ENCODE measurements around the gene HLA-DRA.

DNA sequence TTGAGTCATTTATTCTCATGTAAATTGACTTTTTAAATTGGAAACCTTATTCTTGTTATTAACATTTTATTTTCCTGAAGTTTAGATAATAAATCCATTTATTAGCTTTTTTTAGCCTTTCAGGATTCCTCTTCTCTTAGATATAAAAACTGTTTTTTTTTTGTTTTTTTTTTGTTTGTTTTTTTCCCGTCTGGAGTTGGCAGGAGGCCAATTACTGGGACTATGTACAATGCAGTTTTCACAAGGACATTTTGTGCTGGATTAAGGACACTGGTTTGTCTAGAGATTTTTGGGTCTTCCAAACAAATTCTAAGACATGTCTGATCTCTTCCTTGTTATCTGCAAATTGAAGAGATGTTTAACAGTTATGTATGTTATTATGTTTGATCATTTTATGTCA is 34.0 kb upstream of the HLA-DRA start:
- TF ChIP-seq, protein P1, sequence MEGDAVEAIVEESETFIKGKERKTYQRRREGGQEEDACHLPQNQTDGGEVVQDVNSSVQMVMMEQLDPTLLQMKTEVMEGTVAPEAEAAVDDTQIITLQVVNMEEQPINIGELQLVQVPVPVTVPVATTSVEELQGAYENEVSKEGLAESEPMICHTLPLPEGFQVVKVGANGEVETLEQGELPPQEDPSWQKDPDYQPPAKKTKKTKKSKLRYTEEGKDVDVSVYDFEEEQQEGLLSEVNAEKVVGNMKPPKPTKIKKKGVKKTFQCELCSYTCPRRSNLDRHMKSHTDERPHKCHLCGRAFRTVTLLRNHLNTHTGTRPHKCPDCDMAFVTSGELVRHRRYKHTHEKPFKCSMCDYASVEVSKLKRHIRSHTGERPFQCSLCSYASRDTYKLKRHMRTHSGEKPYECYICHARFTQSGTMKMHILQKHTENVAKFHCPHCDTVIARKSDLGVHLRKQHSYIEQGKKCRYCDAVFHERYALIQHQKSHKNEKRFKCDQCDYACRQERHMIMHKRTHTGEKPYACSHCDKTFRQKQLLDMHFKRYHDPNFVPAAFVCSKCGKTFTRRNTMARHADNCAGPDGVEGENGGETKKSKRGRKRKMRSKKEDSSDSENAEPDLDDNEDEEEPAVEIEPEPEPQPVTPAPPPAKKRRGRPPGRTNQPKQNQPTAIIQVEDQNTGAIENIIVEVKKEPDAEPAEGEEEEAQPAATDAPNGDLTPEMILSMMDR (conservative IDR thresholded peaks at IDR 0.05; ENCODE audit: low read length) = no peak
- no peak for TF ChIP-seq EZH2phosphoT487 (IDR thresholded peaks at IDR 0.05; ENCODE audit: borderline replicate concordance, low read depth, low read length)

Measured in OCI-LY7 (cell line).